H9 (cell line): Measurements from ENCODE around the gene ZNF648. TPM values are rescaled to one million over a fixed set of nuclear protein-coding genes. Genes with fewer than 3 reads are reported as not detected.

Experiments
- DNase-seq: peaks from one replicate; pipeline ENCODE4 v3.0.0-alpha.2; 2017
- H2AFZ ChIP-seq: one replicate; pipeline ENCODE4 v1.6.1; 2013; ENCODE audit warnings: mild to moderate bottlenecking, low read length, control low read depth, moderate library complexity
- H2AK5ac ChIP-seq: 2 replicates; pipeline ENCODE4 v1.6.1; 2013; ENCODE audit warnings: low read length, control low read depth, mixed read lengths; ENCODE audit not compliant: insufficient read length
- H2BK120ac ChIP-seq: one replicate; pipeline ENCODE4 v1.6.1; 2013; ENCODE audit warnings: low read depth, mild to moderate bottlenecking, low read length, control low read depth, inconsistent platforms; ENCODE audit not compliant: poor library complexity, severe bottlenecking
- H2BK12ac ChIP-seq: 2 replicates; pipeline ENCODE4 v1.6.1; 2013; ENCODE audit warnings: low read length, control low read depth, mixed read lengths, low read depth; ENCODE audit not compliant: insufficient read length
- H2BK15ac ChIP-seq: 2 replicates; pipeline ENCODE4 v1.6.1; 2013; ENCODE audit warnings: low read depth, low read length, control low read depth
- H2BK20ac ChIP-seq: one replicate; pipeline ENCODE4 v1.6.1; 2013; ENCODE audit warnings: low read depth, mild to moderate bottlenecking, low read length, control low read depth, inconsistent platforms; ENCODE audit not compliant: poor library complexity, severe bottlenecking
- H2BK5ac ChIP-seq: 2 replicates; pipeline ENCODE4 v1.6.1; 2013; ENCODE audit warnings: low read length, control low read depth, mixed read lengths; ENCODE audit not compliant: insufficient read length
- H3K14ac ChIP-seq: 2 replicates; pipeline ENCODE4 v1.6.1; 2013; ENCODE audit warnings: low read length, control low read depth; ENCODE audit not compliant: insufficient read depth
- H3K18ac ChIP-seq: 2 replicates; pipeline ENCODE4 v1.6.1; 2013; ENCODE audit warnings: low read depth, mild to moderate bottlenecking, mixed read lengths, low read length, control low read depth; ENCODE audit not compliant: insufficient read length
- H3K23ac ChIP-seq: 2 replicates; pipeline ENCODE4 v1.6.1; 2013; ENCODE audit warnings: low read length, control low read depth, mixed read lengths, low read depth; ENCODE audit not compliant: insufficient read length
- H3K23me2 ChIP-seq: 2 replicates; pipeline ENCODE4 v1.6.1; 2013; ENCODE audit warnings: low read depth, mild to moderate bottlenecking, mixed read lengths, low read length, control low read depth; ENCODE audit not compliant: insufficient read length, poor library complexity, severe bottlenecking
- H3K27ac ChIP-seq: 2 replicates; pipeline ENCODE4 v1.5.1; 2013; ENCODE audit warnings: low read length, control low read depth, mixed read lengths, low read depth; ENCODE audit not compliant: insufficient read length
- H3K27me3 ChIP-seq: 2 replicates; pipeline ENCODE4 v1.6.1; 2013; ENCODE audit warnings: low read length, control low read depth, inconsistent platforms; ENCODE audit not compliant: insufficient read depth
- H3K4ac ChIP-seq: 2 replicates; pipeline ENCODE4 v1.6.1; 2013; ENCODE audit warnings: low read depth, mild to moderate bottlenecking, control low read depth, inconsistent platforms, low read length, moderate library complexity
- H3K4me1 ChIP-seq: 2 replicates; pipeline ENCODE4 v1.6.1; 2013; ENCODE audit warnings: low read length, control low read depth, inconsistent platforms; ENCODE audit not compliant: insufficient read depth
- H3K4me2 ChIP-seq: 2 replicates; pipeline ENCODE4 v1.6.1; 2013; ENCODE audit warnings: low read length, control low read depth, mixed read lengths; ENCODE audit not compliant: insufficient read length, insufficient read depth
- H3K56ac ChIP-seq: 2 replicates; pipeline ENCODE4 v1.6.1; 2013; ENCODE audit warnings: low read depth, mild to moderate bottlenecking, mixed read lengths, low read length, control low read depth; ENCODE audit not compliant: insufficient read length
- H3K79me1 ChIP-seq: 2 replicates; pipeline ENCODE4 v1.6.1; 2013; ENCODE audit warnings: low read depth, mild to moderate bottlenecking, moderate library complexity, low read length, control low read depth, inconsistent platforms; ENCODE audit not compliant: insufficient read depth, poor library complexity, severe bottlenecking
- H3K79me2 ChIP-seq: 2 replicates; pipeline ENCODE4 v1.6.1; 2013; ENCODE audit warnings: low read length, control low read depth, inconsistent platforms; ENCODE audit not compliant: insufficient read depth
- H3K9ac ChIP-seq: 2 replicates; pipeline ENCODE4 v1.6.1; 2013; ENCODE audit warnings: low read length, control low read depth, mixed read lengths; ENCODE audit not compliant: insufficient read length; ENCODE audit errors: extremely low read depth
- H3K9me3 ChIP-seq: one replicate; pipeline ENCODE4 v1.6.1; 2013; ENCODE audit warnings: low read depth, low read length, inconsistent platforms; ENCODE audit not compliant: control insufficient read depth
- H3T11ph ChIP-seq: one replicate; pipeline ENCODE4 v1.6.1; 2013; ENCODE audit warnings: mild to moderate bottlenecking, low read length, control low read depth, inconsistent platforms
- H4K20me1 ChIP-seq: one replicate; pipeline ENCODE4 v1.6.1; 2013; ENCODE audit not compliant: control insufficient read depth, insufficient read length, insufficient read depth
- H4K5ac ChIP-seq: 2 replicates; pipeline ENCODE4 v1.6.1; 2013; ENCODE audit warnings: low read depth, mild to moderate bottlenecking, mixed read lengths, low read length, control low read depth; ENCODE audit not compliant: insufficient read length
- H4K8ac ChIP-seq: replicated peaks from 2 replicates; pipeline ENCODE4 v1.6.1; 2013; ENCODE audit warnings: low read length, control low read depth, mixed read lengths, low read depth; ENCODE audit not compliant: insufficient read length
- H4K91ac ChIP-seq: 2 replicates; pipeline ENCODE4 v1.6.1; 2013; ENCODE audit warnings: low read depth, mild to moderate bottlenecking, moderate library complexity, mixed read lengths, low read length, control low read depth; ENCODE audit not compliant: insufficient read length
- H3K27ac Mint-ChIP-seq, 3 experiments: 2 replicates in 2 of 3; 3 replicates in 1 of 3; pipeline ENCODE4 v1.8.0; 2020 to 2021; ENCODE audit warnings: mixed read lengths in 3 of 3, mild to moderate bottlenecking in 1 of 3, moderate library complexity in 1 of 3
- H3K27me3 Mint-ChIP-seq: 2 replicates; pipeline ENCODE4 v1.8.0; 2021; ENCODE audit warnings: low read depth, mild to moderate bottlenecking, moderate library complexity, mixed read lengths
- H3K36me3 Mint-ChIP-seq, 3 experiments: 2 replicates in 2 of 3; 3 replicates in 1 of 3; pipeline ENCODE4 v1.8.0; 2020 to 2021; ENCODE audit warnings: low read depth in 3 of 3, mixed read lengths in 3 of 3; ENCODE audit not compliant: insufficient read depth in 1 of 3
- H3K4me1 Mint-ChIP-seq, 2 experiments: 2 replicates each; pipeline ENCODE4 v1.8.0; 2020; ENCODE audit warnings: mixed read lengths in 2 of 2
- H3K4me3 Mint-ChIP-seq, 2 experiments: 2 replicates in 1 of 2; 3 replicates in 1 of 2; pipeline ENCODE4 v1.8.0; 2020 to 2021; ENCODE audit warnings: mild to moderate bottlenecking in 2 of 2, mixed read lengths in 2 of 2, moderate library complexity in 1 of 2
- H3K9me3 Mint-ChIP-seq, 2 experiments: 2 replicates in 1 of 2; 3 replicates in 1 of 2; pipeline ENCODE4 v1.8.0; 2020; ENCODE audit warnings: mild to moderate bottlenecking in 2 of 2, mixed read lengths in 2 of 2, moderate library complexity in 1 of 2
- CTCF ChIP-seq: fragments of 200-600 bp; sonication (generic); conservative IDR thresholded peaks from 3 replicates; pipeline ENCODE4 v1.8.0; 2021; ENCODE audit warnings: antibody characterized with exemption, mild to moderate bottlenecking
- WGBS: extraction: QIAGEN DNeasy Blood & Tissue Kit; methylation state at CpG from one replicate; pipeline ENCODE4 v1.1.7; 2013; ENCODE audit warnings: missing lambda C conversion rate, low lambda C conversion rate, mixed read lengths; ENCODE audit not compliant: insufficient read length; ENCODE audit errors: extremely low coverage; 5-methylcytosine and 5-hydroxymethylcytosine counted together
- total RNA-seq: library from RNA; stranded (reverse); gene quantifications from 2 replicates; pipeline ENCODE4 v1.2.1, GENCODE V29; 2021

The ZNF648 gene
- total RNA-seq, 1 experiment from 2014 or later: 1.4 TPM

- no peak overlapping the region for H2AK5ac ChIP-seq
Measured at GRCh38 chr1:182064611-182065010, 3.1 kb upstream of the ZNF648 start.

More at GRCh38 chr1:182064611-182065010, 3.1 kb upstream of the ZNF648 start:
- no peak overlapping the region for H3K27ac ChIP-seq
- no peaks in the 10 kb centered on the region for H3K23me2 ChIP-seq
- H2BK15ac ChIP-seq: no peak overlapping the region
- H4K8ac ChIP-seq: no peak overlapping the region
- H3K23ac ChIP-seq: no peak overlapping the region
- no peak for DNase-seq
- no peak overlapping the region for H3K4me2 ChIP-seq
- H3K56ac ChIP-seq: no peak overlapping the region
- no peaks in the 10 kb centered on the region for H4K20me1 ChIP-seq
- H2BK120ac ChIP-seq: no peak overlapping the region
- H3K79me2 ChIP-seq: no peaks in the 10 kb centered on the region
- H3K9me3 ChIP-seq: no peaks in the 10 kb centered on the region
- WGBS: no CpG with 5 or more reads among the region's 3 CpGs
- Mint-ChIP-seq H3K27ac (no peak overlapping the region), H3K27me3 (peaks cover 6% of the 10 kb centered on the region), H3K36me3 (peaks cover 0 to 4% (median 0%) of the 10 kb centered on the region in 3 experiments; a peak in 1 of 7 replicates), H3K4me3 (no peak overlapping the region), H3K9me3 (peaks cover 9% of the 10 kb centered on the region in 2 experiments; a peak in 4 of 5 replicates), H3K4me1 (peaks cover 14 to 16% of the 10 kb centered on the region in 2 experiments)
- H2BK20ac ChIP-seq: no peak overlapping the region
- no peaks in the 10 kb centered on the region for H3K79me1 ChIP-seq
- no peak overlapping the region for H2BK12ac ChIP-seq
- H3T11ph ChIP-seq: no peak overlapping the region
- no peak overlapping the region for H3K9ac ChIP-seq
- TF ChIP-seq CTCF: no peak
- no peaks in the 10 kb centered on the region for H3K27me3 ChIP-seq
- H3K18ac ChIP-seq: no peak overlapping the region
- H3K4ac ChIP-seq: no peak overlapping the region
- H2BK5ac ChIP-seq: no peak overlapping the region
- H3K4me1 ChIP-seq: no peaks in the 10 kb centered on the region
- no peak overlapping the region for H4K5ac ChIP-seq
- H2AFZ ChIP-seq: no peak overlapping the region
- H4K91ac ChIP-seq: no peak overlapping the region
- H3K14ac ChIP-seq: no peak overlapping the region
